ENCODE measurements around the gene PROM2. TPM values are rescaled to one million over a fixed set of nuclear protein-coding genes. Genes with fewer than 3 reads are reported as not detected.

Gene PROM2
- total and polyA plus RNA-seq, 4 donors = 0.11 to 1.1 (median 0.24) TPM

DNA sequence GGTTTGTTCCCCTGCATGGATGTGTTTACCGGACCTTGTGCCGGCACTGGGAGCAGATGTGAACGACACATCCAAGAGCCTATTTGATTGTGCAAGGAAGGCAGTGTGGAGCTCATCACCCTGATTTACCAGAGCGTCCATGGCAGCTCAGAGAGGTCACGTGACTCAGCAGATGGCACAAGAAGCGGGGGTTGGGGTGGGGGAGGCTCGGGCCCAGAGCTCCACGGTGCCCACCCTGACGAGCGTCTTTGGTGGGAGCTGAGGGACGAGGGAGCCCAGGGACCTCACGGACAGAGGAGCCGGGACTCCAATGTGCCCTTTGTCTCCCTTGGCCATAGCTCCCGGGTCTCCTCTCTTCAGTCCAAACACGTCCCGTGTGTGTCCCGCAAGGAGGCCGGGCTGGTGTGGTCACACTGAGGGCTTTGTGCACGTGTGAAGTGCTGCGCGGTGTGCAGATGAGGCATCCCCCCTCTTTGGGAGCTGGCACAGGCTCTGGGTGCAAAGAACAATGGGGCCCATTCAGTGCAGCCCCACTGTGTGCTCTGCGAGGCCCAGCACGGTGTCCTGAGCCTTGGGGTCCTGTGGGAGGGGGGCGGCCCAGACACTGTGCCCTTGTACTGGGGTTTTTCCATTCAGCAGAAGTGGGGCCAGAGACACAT, 38.4 kb downstream of the PROM2 start:
- 86% methylated on average over 24 of the region's 24 CpGs for WGBS
- Histone ChIP-seq H3K36me3 (ENCODE audit: control insufficient read depth in 4 of 4, insufficient read depth in 3 of 4, low read depth in 1 of 4, low read length in 3 of 4) (no peaks in the 10 kb centered on the region), H3K4me1 (ENCODE audit: control insufficient read depth in 4 of 4, insufficient read depth in 4 of 4, low read length in 3 of 4) (no peaks in the 10 kb centered on the region), H3K27me3 (ENCODE audit: control insufficient read depth in 4 of 4, insufficient read depth in 4 of 4, low read length in 3 of 4) (no peaks in the 10 kb centered on the region), H3K27ac (ENCODE audit: low read depth in 1 of 2, low read length in 2 of 2) (no peak overlapping the region), H3K9ac (ENCODE audit: low read depth in 1 of 2, low read length in 2 of 2) (no peak overlapping the region), H3K9me3 (ENCODE audit: control insufficient read depth in 4 of 4, low read length in 3 of 4) (no peaks in the 10 kb centered on the region), H3K4me3 (ENCODE audit: low read depth in 1 of 3, low read length in 3 of 3) (no peak overlapping the region)
- no peak for TF ChIP-seq NR2F2 (IDR thresholded peaks at IDR 0.05)
- TF ChIP-seq FOXA2 (IDR thresholded peaks at IDR 0.05) = no peak
- no peak for TF ChIP-seq RAD21 (IDR thresholded peaks at IDR 0.05)
- TF ChIP-seq GABPA (IDR thresholded peaks at IDR 0.05 in 1 of 2, conservative IDR thresholded peaks at IDR 0.05 in 1 of 2) = no peak
- TF ChIP-seq, protein P1, sequence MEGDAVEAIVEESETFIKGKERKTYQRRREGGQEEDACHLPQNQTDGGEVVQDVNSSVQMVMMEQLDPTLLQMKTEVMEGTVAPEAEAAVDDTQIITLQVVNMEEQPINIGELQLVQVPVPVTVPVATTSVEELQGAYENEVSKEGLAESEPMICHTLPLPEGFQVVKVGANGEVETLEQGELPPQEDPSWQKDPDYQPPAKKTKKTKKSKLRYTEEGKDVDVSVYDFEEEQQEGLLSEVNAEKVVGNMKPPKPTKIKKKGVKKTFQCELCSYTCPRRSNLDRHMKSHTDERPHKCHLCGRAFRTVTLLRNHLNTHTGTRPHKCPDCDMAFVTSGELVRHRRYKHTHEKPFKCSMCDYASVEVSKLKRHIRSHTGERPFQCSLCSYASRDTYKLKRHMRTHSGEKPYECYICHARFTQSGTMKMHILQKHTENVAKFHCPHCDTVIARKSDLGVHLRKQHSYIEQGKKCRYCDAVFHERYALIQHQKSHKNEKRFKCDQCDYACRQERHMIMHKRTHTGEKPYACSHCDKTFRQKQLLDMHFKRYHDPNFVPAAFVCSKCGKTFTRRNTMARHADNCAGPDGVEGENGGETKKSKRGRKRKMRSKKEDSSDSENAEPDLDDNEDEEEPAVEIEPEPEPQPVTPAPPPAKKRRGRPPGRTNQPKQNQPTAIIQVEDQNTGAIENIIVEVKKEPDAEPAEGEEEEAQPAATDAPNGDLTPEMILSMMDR (IDR thresholded peaks at IDR 0.05; ENCODE audit: low read depth, low read length, missing input control) = no peak
- no peak for TF ChIP-seq RXRA (IDR thresholded peaks at IDR 0.05)
- TF ChIP-seq, protein P2, sequence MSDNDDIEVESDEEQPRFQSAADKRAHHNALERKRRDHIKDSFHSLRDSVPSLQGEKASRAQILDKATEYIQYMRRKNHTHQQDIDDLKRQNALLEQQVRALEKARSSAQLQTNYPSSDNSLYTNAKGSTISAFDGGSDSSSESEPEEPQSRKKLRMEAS (IDR thresholded peaks at IDR 0.05) = no peak
- TF ChIP-seq YY1 (IDR thresholded peaks at IDR 0.05) = no peak
- no peak for TF ChIP-seq EGR1 (IDR thresholded peaks at IDR 0.05; ENCODE audit: low read depth in 2 of 2)
- TF ChIP-seq FOXA1 (IDR thresholded peaks at IDR 0.05) = no peak
- no peak for TF ChIP-seq JUND (IDR thresholded peaks at IDR 0.05)
- TF ChIP-seq, protein P3, sequence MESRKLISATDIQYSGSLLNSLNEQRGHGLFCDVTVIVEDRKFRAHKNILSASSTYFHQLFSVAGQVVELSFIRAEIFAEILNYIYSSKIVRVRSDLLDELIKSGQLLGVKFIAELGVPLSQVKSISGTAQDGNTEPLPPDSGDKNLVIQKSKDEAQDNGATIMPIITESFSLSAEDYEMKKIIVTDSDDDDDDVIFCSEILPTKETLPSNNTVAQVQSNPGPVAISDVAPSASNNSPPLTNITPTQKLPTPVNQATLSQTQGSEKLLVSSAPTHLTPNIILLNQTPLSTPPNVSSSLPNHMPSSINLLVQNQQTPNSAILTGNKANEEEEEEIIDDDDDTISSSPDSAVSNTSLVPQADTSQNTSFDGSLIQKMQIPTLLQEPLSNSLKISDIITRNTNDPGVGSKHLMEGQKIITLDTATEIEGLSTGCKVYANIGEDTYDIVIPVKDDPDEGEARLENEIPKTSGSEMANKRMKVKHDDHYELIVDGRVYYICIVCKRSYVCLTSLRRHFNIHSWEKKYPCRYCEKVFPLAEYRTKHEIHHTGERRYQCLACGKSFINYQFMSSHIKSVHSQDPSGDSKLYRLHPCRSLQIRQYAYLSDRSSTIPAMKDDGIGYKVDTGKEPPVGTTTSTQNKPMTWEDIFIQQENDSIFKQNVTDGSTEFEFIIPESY (IDR thresholded peaks at IDR 0.05) = no peak
- TF ChIP-seq SP1 (IDR thresholded peaks at IDR 0.05) = no peak
- TF ChIP-seq, protein P4, sequence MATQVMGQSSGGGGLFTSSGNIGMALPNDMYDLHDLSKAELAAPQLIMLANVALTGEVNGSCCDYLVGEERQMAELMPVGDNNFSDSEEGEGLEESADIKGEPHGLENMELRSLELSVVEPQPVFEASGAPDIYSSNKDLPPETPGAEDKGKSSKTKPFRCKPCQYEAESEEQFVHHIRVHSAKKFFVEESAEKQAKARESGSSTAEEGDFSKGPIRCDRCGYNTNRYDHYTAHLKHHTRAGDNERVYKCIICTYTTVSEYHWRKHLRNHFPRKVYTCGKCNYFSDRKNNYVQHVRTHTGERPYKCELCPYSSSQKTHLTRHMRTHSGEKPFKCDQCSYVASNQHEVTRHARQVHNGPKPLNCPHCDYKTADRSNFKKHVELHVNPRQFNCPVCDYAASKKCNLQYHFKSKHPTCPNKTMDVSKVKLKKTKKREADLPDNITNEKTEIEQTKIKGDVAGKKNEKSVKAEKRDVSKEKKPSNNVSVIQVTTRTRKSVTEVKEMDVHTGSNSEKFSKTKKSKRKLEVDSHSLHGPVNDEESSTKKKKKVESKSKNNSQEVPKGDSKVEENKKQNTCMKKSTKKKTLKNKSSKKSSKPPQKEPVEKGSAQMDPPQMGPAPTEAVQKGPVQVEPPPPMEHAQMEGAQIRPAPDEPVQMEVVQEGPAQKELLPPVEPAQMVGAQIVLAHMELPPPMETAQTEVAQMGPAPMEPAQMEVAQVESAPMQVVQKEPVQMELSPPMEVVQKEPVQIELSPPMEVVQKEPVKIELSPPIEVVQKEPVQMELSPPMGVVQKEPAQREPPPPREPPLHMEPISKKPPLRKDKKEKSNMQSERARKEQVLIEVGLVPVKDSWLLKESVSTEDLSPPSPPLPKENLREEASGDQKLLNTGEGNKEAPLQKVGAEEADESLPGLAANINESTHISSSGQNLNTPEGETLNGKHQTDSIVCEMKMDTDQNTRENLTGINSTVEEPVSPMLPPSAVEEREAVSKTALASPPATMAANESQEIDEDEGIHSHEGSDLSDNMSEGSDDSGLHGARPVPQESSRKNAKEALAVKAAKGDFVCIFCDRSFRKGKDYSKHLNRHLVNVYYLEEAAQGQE (IDR thresholded peaks at IDR 0.05) = no peak
- TF ChIP-seq HNF4G (IDR thresholded peaks at IDR 0.05) = no peak
- no peak for TF ChIP-seq TAF1 (conservative IDR thresholded peaks at IDR 0.05)
- TF ChIP-seq, protein P5, sequence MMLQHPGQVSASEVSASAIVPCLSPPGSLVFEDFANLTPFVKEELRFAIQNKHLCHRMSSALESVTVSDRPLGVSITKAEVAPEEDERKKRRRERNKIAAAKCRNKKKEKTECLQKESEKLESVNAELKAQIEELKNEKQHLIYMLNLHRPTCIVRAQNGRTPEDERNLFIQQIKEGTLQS (IDR thresholded peaks at IDR 0.05) = no peak
- no peak for TF ChIP-seq HNF4A (conservative IDR thresholded peaks at IDR 0.05)
- DNase-seq (ENCODE audit: low spot score) = no peak

Measured in liver (tissue), 9 donors.